CD14-positive monocyte (primary cell): Measurements from ENCODE around the gene SLC43A2. TPM values are rescaled to one million over a fixed set of nuclear protein-coding genes. Genes with fewer than 3 reads are reported as not detected.

Experiments
- DNase-seq, 3 donors: peaks; one replicate each; pipeline ENCODE4 v3.0.0-alpha.2; 2011 to 2022
- H2AFZ ChIP-seq: 2 replicates; pipeline ENCODE4 v1.6.0; 2012; ENCODE audit warnings: mild to moderate bottlenecking, low read depth, low read length, inconsistent platforms; ENCODE audit not compliant: insufficient read depth, poor library complexity, severe bottlenecking
- H3K27ac ChIP-seq, 2 donors: 1 replicate in 1 of 2; 2 replicates in 1 of 2; pipeline ENCODE4 v1.5.1; 2012 to 2013; ENCODE audit warnings: low read length in 2 of 2, control low read depth in 1 of 2, inconsistent platforms in 1 of 2, low read depth in 1 of 2, mild to moderate bottlenecking in 1 of 2
- H3K27me3 ChIP-seq, 2 donors: one replicate each; pipeline versions ENCODE4 v1.6.0 to v1.6.1; 2011 to 2013; ENCODE audit warnings: low read length in 2 of 2; ENCODE audit not compliant: control insufficient read depth in 2 of 2, insufficient read depth in 2 of 2
- H3K36me3 ChIP-seq, 2 donors: replicated peaks in 1 of 2; 1 replicate in 1 of 2; 2 replicates in 1 of 2; pipeline versions ENCODE4 v1.5.1 to v1.6.1; 2012 to 2013; ENCODE audit warnings: low read length in 2 of 2, control low read depth in 1 of 2, inconsistent platforms in 1 of 2, mild to moderate bottlenecking in 1 of 2; ENCODE audit not compliant: insufficient read depth in 2 of 2, control insufficient read depth in 1 of 2
- H3K4me1 ChIP-seq, 2 donors: 1 replicate in 1 of 2; 2 replicates in 1 of 2; pipeline versions ENCODE4 v1.5.1 to v1.6.1; 2012 to 2013; ENCODE audit warnings: low read length in 2 of 2, control low read depth in 1 of 2, inconsistent platforms in 1 of 2, mild to moderate bottlenecking in 1 of 2, moderate library complexity in 1 of 2; ENCODE audit not compliant: insufficient read depth in 2 of 2, control insufficient read depth in 1 of 2
- H3K4me2 ChIP-seq: replicated peaks from 2 replicates; pipeline ENCODE3; 2012; ENCODE audit warnings: low read length, moderate library complexity, mild to moderate bottlenecking; ENCODE audit not compliant: poor library complexity, severe bottlenecking; ENCODE audit errors: extremely low read depth
- H3K4me3 ChIP-seq, 3 experiments: fragments of 200-600 bp in 1 of 3; sonication (generic) in 1 of 3; replicated peaks in 1 of 3; 1 replicate in 2 of 3; 2 replicates in 1 of 3; pipeline ENCODE4 v1.5.1; 2011 to 2013; ENCODE audit warnings: low read length in 3 of 3, mild to moderate bottlenecking in 3 of 3, control low read depth in 2 of 3, low read depth in 2 of 3, inconsistent platforms in 1 of 3, moderate library complexity in 1 of 3
- H3K79me2 ChIP-seq: 2 replicates; pipeline ENCODE4 v1.6.0; 2012; ENCODE audit warnings: mild to moderate bottlenecking, control low read depth, inconsistent platforms, low read length, moderate library complexity; ENCODE audit not compliant: insufficient read depth
- H3K9ac ChIP-seq: 2 replicates; pipeline ENCODE4 v1.6.0; 2017; ENCODE audit warnings: low read length, mild to moderate bottlenecking; ENCODE audit not compliant: insufficient read depth, poor library complexity, severe bottlenecking
- H3K9me3 ChIP-seq, 2 donors: replicated peaks in 1 of 2; 1 replicate in 1 of 2; 2 replicates in 1 of 2; pipeline versions ENCODE4 v1.5.1 to v1.6.1; 2012 to 2013; ENCODE audit warnings: low read length in 2 of 2, control low read depth in 1 of 2; ENCODE audit not compliant: control insufficient read depth in 1 of 2, insufficient read depth in 1 of 2
- H4K20me1 ChIP-seq: 2 replicates; pipeline ENCODE4 v1.6.0; 2012; ENCODE audit warnings: mild to moderate bottlenecking, low read length, control low read depth, moderate library complexity; ENCODE audit not compliant: insufficient read depth
- H3K27ac Mint-ChIP-seq, 7 donors: one replicate each; pipeline ENCODE4 v1.8.0; 2020; ENCODE audit warnings: mild to moderate bottlenecking in 7 of 7, mixed read lengths in 7 of 7, moderate library complexity in 6 of 7, inconsistent platforms in 2 of 7
- H3K27me3 Mint-ChIP-seq, 3 donors: one replicate each; pipeline ENCODE4 v1.8.0; 2021 to 2022; ENCODE audit warnings: low read depth in 3 of 3, mild to moderate bottlenecking in 3 of 3, mixed read lengths in 3 of 3, moderate library complexity in 3 of 3, inconsistent platforms in 1 of 3
- H3K36me3 Mint-ChIP-seq, 2 donors: one replicate each; pipeline ENCODE4 v1.8.0; 2020; ENCODE audit warnings: mixed read lengths in 2 of 2, inconsistent platforms in 1 of 2, mild to moderate bottlenecking in 1 of 2
- H3K4me1 Mint-ChIP-seq: one replicate; pipeline ENCODE4 v1.8.0; 2020; ENCODE audit warnings: mild to moderate bottlenecking, mixed read lengths
- H3K4me3 Mint-ChIP-seq, 2 donors: one replicate each; pipeline ENCODE4 v1.8.0; 2020; ENCODE audit warnings: mild to moderate bottlenecking in 2 of 2, mixed read lengths in 2 of 2, moderate library complexity in 1 of 2
- H3K9me3 Mint-ChIP-seq, 7 donors: one replicate each; pipeline ENCODE4 v1.8.0; 2020 to 2022; ENCODE audit warnings: mixed read lengths in 7 of 7, mild to moderate bottlenecking in 6 of 7, moderate library complexity in 6 of 7, inconsistent platforms in 2 of 7
- CTCF ChIP-seq: fragments of 200-600 bp; IDR thresholded peaks from one replicate; pipeline ENCODE4 v1.8.0; 2022; ENCODE audit warnings: antibody characterized with exemption, mild to moderate bottlenecking
- WGBS: methylation state at CpG from one replicate; pipeline ENCODE4 v1.1.5; 2013; ENCODE audit warnings: missing lambda C conversion rate; ENCODE audit not compliant: insufficient coverage; 5-methylcytosine and 5-hydroxymethylcytosine counted together
- intact Hi-C, 2 donors: fragments of 100-400 bp; cut with micrococcal nuclease; formaldehyde crosslinking; loops; one replicate each; pipeline versions ENCODE4 v1.15.0 to v1.15.1; 2023
- polyA plus RNA-seq, 3 donors: library from polyadenylated mRNA; depleted of rRNA in 1 of 3; unstranded in 2 of 3; stranded (reverse) in 1 of 3; fragments of 300-500 nt in 2 of 3; fragments of >200 nt in 1 of 3; fragmentation: Illumina TruSeq in 2 of 3; gene quantifications; 1 replicate in 2 of 3; 2 replicates in 1 of 3; pipeline ENCODE4 v1.2.3, GENCODE V29; 2012 to 2021

Gene SLC43A2
- polyA plus RNA-seq, 3 donors, result 115 to 151 (median 117) TPM

- peak overlapping the region in 1 of 2 donors; percentile 60 for H3K4me3 Mint-ChIP-seq
- peak overlapping the region; percentile 37 to 87 (median 81) for H3K27ac Mint-ChIP-seq
- no peak for TF ChIP-seq CTCF
These were observed 23.7 kb downstream of the SLC43A2 start for GRCh38 chr17:1604831-1605528.

GRCh38 chr17:1601571-1601970 is 27.1 kb downstream of the SLC43A2 start:
- peaks cover 14% of the 10 kb centered on the region for H3K79me2 ChIP-seq

More at GRCh38 chr17:1604831-1605528, 23.7 kb downstream of the SLC43A2 start:
- peaks cover 68 to 89% of the 10 kb centered on the region in 2 donors for H3K36me3 Mint-ChIP-seq
- WGBS, result 37% methylated on average over 28 of the region's 35 CpGs
- peaks cover 8 to 11% of the 10 kb centered on the region in 2 donors for H3K9me3 ChIP-seq
- H3K4me3 ChIP-seq, result no peak overlapping the region
- H3K9ac ChIP-seq, result no peak overlapping the region
- peaks cover 61 to 82% of the 10 kb centered on the region in 2 donors for H3K36me3 ChIP-seq
- peaks cover 9% of the 10 kb centered on the region for H4K20me1 ChIP-seq
- peaks cover 23% of the 10 kb centered on the region for H3K79me2 ChIP-seq
- no peaks in the 10 kb centered on the region for H3K27me3 ChIP-seq
- H3K27me3 Mint-ChIP-seq, result peaks cover 0 to 5% (median 4%) of the 10 kb centered on the region in 3 donors
- H3K4me1 ChIP-seq, result peaks cover 54 to 55% of the 10 kb centered on the region in 2 donors
- no peak overlapping the region for H3K27ac ChIP-seq
- no peak overlapping the region for H3K4me2 ChIP-seq
- intact Hi-C loops, result loop anchor here in 1 of 2 donors (5.0 kb wide), 1 partner anchor 33 kb away; no protein-coding TSS in a partner anchor
- H3K4me1 Mint-ChIP-seq, result peaks cover 44% of the 10 kb centered on the region
- H3K9me3 Mint-ChIP-seq, result peaks cover 3 to 18% (median 9%) of the 10 kb centered on the region in 7 donors
- peak in 1 of 3 donors; percentile 36 for DNase-seq
- H2AFZ ChIP-seq, result no peak overlapping the region

More at GRCh38 chr17:1601571-1601970, 27.1 kb downstream of the SLC43A2 start:
- no peak for DNase-seq
- peaks cover 8 to 11% of the 10 kb centered on the region in 2 donors for H3K9me3 ChIP-seq
- peaks cover 52 to 83% of the 10 kb centered on the region in 2 donors for H3K36me3 ChIP-seq
- Mint-ChIP-seq H3K27me3 (peaks cover 0 to 5% (median 4%) of the 10 kb centered on the region in 3 donors), H3K36me3 (peaks cover 70 to 87% of the 10 kb centered on the region in 2 donors), H3K27ac (peak overlapping the region in 2 of 7 donors; percentile 21 to 26), H3K4me1 (peaks cover 13% of the 10 kb centered on the region), H3K4me3 (no peak overlapping the region), H3K9me3 (peaks cover 3 to 18% (median 9%) of the 10 kb centered on the region in 7 donors)
- TF ChIP-seq CTCF, result no peak
- H3K9ac ChIP-seq, result no peak overlapping the region
- 98% methylated on average over 14 of the region's 14 CpGs for WGBS
- peaks cover 20 to 22% of the 10 kb centered on the region in 2 donors for H3K4me1 ChIP-seq
- no peak overlapping the region for H3K27ac ChIP-seq
- H3K4me2 ChIP-seq, result no peak overlapping the region
- no peak overlapping the region for H3K4me3 ChIP-seq
- no peaks in the 10 kb centered on the region for H3K27me3 ChIP-seq
- H4K20me1 ChIP-seq, result peaks cover 30% of the 10 kb centered on the region
- H2AFZ ChIP-seq, result no peak overlapping the region
- intact Hi-C loops, result no loop called here
